SKM-1 treated with dmso at 0.1 percent for 144 hours (cell line): ENCODE measurements around the gene PSTPIP1.

ENCODE experiments used
- DNase-seq: peaks from one replicate; lab custom pipeline; 2025; ENCODE audit not compliant: unreplicated experiment; lab: John Stamatoyannopoulos, UW

PSTPIP1 gene

GRCh38 chr15:77030048-77030927 lies 35.4 kb downstream of the PSTPIP1 start:
- DNase-seq: no peak

GRCh38 chr15:77030928-77031375 lies 36.0 kb downstream of the PSTPIP1 start:
- no peak for DNase-seq

GRCh38 chr15:77031376-77032050 lies 36.6 kb downstream of the PSTPIP1 start:
- DNase-seq: no peak

- DNase-seq: no peak
Measured at GRCh38 chr15:77032052-77032646, 37.2 kb downstream of the PSTPIP1 start.

- no peak for DNase-seq
Measured at GRCh38 chr15:77032647-77033416, 37.9 kb downstream of the PSTPIP1 start.

- no peak for DNase-seq
Measured at GRCh38 chr15:77033417-77033728, 38.4 kb downstream of the PSTPIP1 start.

GRCh38 chr15:77033729-77034671 lies 39.1 kb downstream of the PSTPIP1 start:
- no peak for DNase-seq

- DNase-seq: no peak
Measured at GRCh38 chr15:77034695-77035489, 40.0 kb downstream of the PSTPIP1 start.

- DNase-seq: no peak
Measured at GRCh38 chr15:77035584-77035983, 40.7 kb downstream of the PSTPIP1 start.

- DNase-seq: no peak
Measured at GRCh38 chr15:77035999-77036471, 41.1 kb downstream of the PSTPIP1 start.

- no peak for DNase-seq
Measured at GRCh38 chr15:77036537-77037387, 41.8 kb downstream of the PSTPIP1 start.

- no peak for DNase-seq
Measured at GRCh38 chr15:77037388-77038209, 42.7 kb downstream of the PSTPIP1 start.

GRCh38 chr15:77038312-77039216 lies 43.6 kb downstream of the PSTPIP1 start:
- DNase-seq: no peak

GRCh38 chr15:77039217-77039533 lies 44.2 kb downstream of the PSTPIP1 start:
- DNase-seq: no peak

- no peak for DNase-seq
Measured at GRCh38 chr15:77039848-77040247, 44.9 kb downstream of the PSTPIP1 start.

GRCh38 chr15:77040673-77041072 lies 45.7 kb downstream of the PSTPIP1 start:
- DNase-seq: no peak
